HCT116 (cell line): Measurements from ENCODE around the gene RCVRN. TPM values are rescaled to one million over a fixed set of nuclear protein-coding genes. Genes with fewer than 3 reads are reported as not detected.

Experiments
- ATAC-seq: fragments of 200-7000 bp; cut with Tn5 transposase; 2 replicates; pipeline ENCODE4 v1.9.1; 2020; ENCODE audit warnings: mild to moderate bottlenecking, moderate library complexity
- BruUV-seq: library from RNA; stranded (reverse); fragments of 400-500 nt; replicated peaks from 2 replicates; lab custom pipeline; 2021; lab: Mats Ljungman, UMichigan
- CTCF ChIA-PET: fragments of 300-600 bp; sonication (Branson Sonifier 250); formaldehyde crosslinking; loops from one replicate; lab custom pipeline; 2021; ENCODE audit warnings: antibody characterized with exemption; lab: Charles Lee
- POLR2A ChIA-PET: fragments of 300-600, 350-600 bp; sonication (Branson Sonifier 250); formaldehyde crosslinking; loops from one replicate; lab custom pipeline; 2021; ENCODE audit warnings: antibody characterized with exemption; lab: Charles Lee
- RAD21 ChIA-PET, 2 experiments: fragments of 300-600 bp; sonication (Branson Sonifier 250); formaldehyde crosslinking; loops; one replicate each; lab custom pipeline; 2023; ENCODE audit warnings: low total read pairs in 2 of 2; ENCODE audit not compliant: uncharacterized antibody in 2 of 2, unreplicated experiment in 2 of 2, low non-redundant PET in 1 of 2; lab: Charles Lee
- DNase-seq: peaks from one replicate; pipeline ENCODE4 v3.0.0-alpha.2; 2010; ENCODE audit warnings: low read depth, low spot score
- H2AFZ ChIP-seq: fragments of 200-600 bp; shearing (Covaris generic), sonication (generic); 2 replicates; pipeline ENCODE4 v1.6.1; 2017; ENCODE audit warnings: low read depth, mixed run types, mixed read lengths, antibody characterized with exemption, low read length; ENCODE audit not compliant: poor library complexity, severe bottlenecking
- H3K27ac ChIP-seq: 2 replicates; pipeline ENCODE4 v1.5.1; 2012; ENCODE audit warnings: low read depth, low read length
- H3K27me3 ChIP-seq: fragments of 200-600 bp; sonication (generic); 2 replicates; pipeline ENCODE4 v1.6.1; 2016; ENCODE audit warnings: mixed run types, low read length, mixed read lengths; ENCODE audit not compliant: insufficient read depth
- H3K36me3 ChIP-seq, 2 experiments: fragments of 200-500 bp in 1 of 2; fragments of 200-600 bp in 1 of 2; sonication (Bioruptor generic) in 1 of 2; sonication (generic) in 1 of 2; 2 replicates each; pipeline versions ENCODE4 v1.5.1 to v1.6.1; 2014 to 2016; ENCODE audit warnings: low read length in 2 of 2, inconsistent platforms in 1 of 2, mixed read lengths in 1 of 2, mixed run types in 1 of 2; ENCODE audit not compliant: insufficient read depth in 2 of 2, control insufficient read depth in 1 of 2
- H3K4me1 ChIP-seq, 2 experiments: fragments of 200-600 bp in 1 of 2; sonication (generic) in 1 of 2; 2 replicates each; pipeline versions ENCODE4 v1.5.1 to v1.6.1; 2012 to 2017; ENCODE audit warnings: low read length in 2 of 2, inconsistent platforms in 1 of 2, mild to moderate bottlenecking in 1 of 2, mixed read lengths in 1 of 2, mixed run types in 1 of 2, moderate library complexity in 1 of 2; ENCODE audit not compliant: insufficient read depth in 2 of 2, control insufficient read depth in 1 of 2
- H3K4me2 ChIP-seq: fragments of 200-600 bp; sonication (generic); 2 replicates; pipeline ENCODE4 v1.6.1; 2017; ENCODE audit warnings: mixed run types, low read length, mixed read lengths
- H3K4me3 ChIP-seq, 2 experiments: fragments of 200-600 bp in 1 of 2; sonication (generic) in 1 of 2; replicated peaks in 1 of 2; 2 replicates each; pipeline ENCODE4 v1.5.1; 2011 to 2016; ENCODE audit warnings: low read length in 2 of 2, control low read depth in 1 of 2, low read depth in 1 of 2, mild to moderate bottlenecking in 1 of 2, mixed read lengths in 1 of 2, mixed run types in 1 of 2
- H3K79me2 ChIP-seq: fragments of 200-600 bp; sonication (generic); 2 replicates; pipeline ENCODE4 v1.6.1; 2017; ENCODE audit warnings: mild to moderate bottlenecking, mixed run types, low read length, moderate library complexity, mixed read lengths; ENCODE audit not compliant: insufficient read depth
- H3K9ac ChIP-seq: fragments of 200-600 bp; sonication (generic); 2 replicates; pipeline ENCODE4 v1.6.1; 2016; ENCODE audit warnings: low read length, mixed read lengths
- H3K9me2 ChIP-seq: fragments of 200-600 bp; sonication (generic), shearing (Covaris generic); 2 replicates; pipeline ENCODE4 v1.6.1; 2017; ENCODE audit warnings: mixed run types, mild to moderate bottlenecking, moderate library complexity; ENCODE audit not compliant: insufficient read depth
- H3K9me3 ChIP-seq, 2 experiments: fragments of 200-500 bp in 1 of 2; fragments of 200-600 bp in 1 of 2; sonication (Bioruptor generic) in 1 of 2; sonication (generic) in 1 of 2; 2 replicates each; pipeline ENCODE4 v1.6.1; 2014 to 2017; ENCODE audit warnings: low read length in 2 of 2, mixed read lengths in 2 of 2, inconsistent platforms in 1 of 2, low read depth in 1 of 2, mild to moderate bottlenecking in 1 of 2, mixed run types in 1 of 2, moderate library complexity in 1 of 2; ENCODE audit not compliant: control insufficient read depth in 1 of 2, insufficient read depth in 1 of 2
- H4K20me1 ChIP-seq: fragments of 200-600 bp; sonication (generic), shearing (Covaris generic); 2 replicates; pipeline ENCODE4 v1.6.1; 2017; ENCODE audit warnings: mixed run types, mild to moderate bottlenecking, moderate library complexity; ENCODE audit not compliant: insufficient read depth
- ATF3 ChIP-seq: IDR thresholded peaks from 2 replicates; pipeline ENCODE4 v1.6.1; 2012
- CBX3 ChIP-seq: IDR thresholded peaks from 2 replicates; pipeline ENCODE4 v1.6.1; 2012; ENCODE audit warnings: low read depth
- ELF1 ChIP-seq: IDR thresholded peaks from 2 replicates; pipeline ENCODE4 v1.6.1; 2012; ENCODE audit warnings: low read depth, borderline replicate concordance
- EZH2 ChIP-seq: fragments of 200-600 bp; sonication (generic); IDR thresholded peaks from 2 replicates; pipeline ENCODE4 v1.6.1; 2017; ENCODE audit warnings: antibody characterized with exemption, mixed run types
- MAX ChIP-seq: IDR thresholded peaks from 2 replicates; pipeline ENCODE4 v1.6.1; 2012
- POLR2AphosphoS5 ChIP-seq: IDR thresholded peaks from 2 replicates; pipeline ENCODE4 v1.6.1; 2011; ENCODE audit warnings: mild to moderate bottlenecking, low read depth, low read length, moderate library complexity
- TCF7L2 ChIP-seq: IDR thresholded peaks from 2 replicates; pipeline ENCODE4 v1.7.0; 2011; ENCODE audit warnings: borderline replicate concordance, inconsistent platforms; ENCODE audit not compliant: insufficient read depth, insufficient read length; ENCODE audit errors: extremely low read depth
- ZBTB33 ChIP-seq: IDR thresholded peaks from 2 replicates; pipeline ENCODE4 v1.6.1; 2011; ENCODE audit warnings: mild to moderate bottlenecking, low read length, moderate library complexity; ENCODE audit not compliant: insufficient replicate concordance; ENCODE audit errors: extremely low read depth
- ZNF274 ChIP-seq: fragments of 200-500 bp; sonication (Bioruptor generic); IDR thresholded peaks from 2 replicates; pipeline ENCODE4 v1.6.1; 2014; ENCODE audit warnings: mild to moderate bottlenecking, low read depth, low read length, inconsistent platforms
- intact Hi-C: fragments of 100-400 bp; cut with micrococcal nuclease; formaldehyde crosslinking; loops from 2 replicates; pipeline ENCODE4 v1.10.0; 2022
- total RNA-seq: library from RNA; stranded (reverse); gene quantifications from one replicate; pipeline ENCODE4 v1.2.1, GENCODE V29; 2021; ENCODE audit not compliant: unreplicated experiment

RCVRN gene
- total RNA-seq, 1 experiment from 2014 or later = not detected

DNA sequence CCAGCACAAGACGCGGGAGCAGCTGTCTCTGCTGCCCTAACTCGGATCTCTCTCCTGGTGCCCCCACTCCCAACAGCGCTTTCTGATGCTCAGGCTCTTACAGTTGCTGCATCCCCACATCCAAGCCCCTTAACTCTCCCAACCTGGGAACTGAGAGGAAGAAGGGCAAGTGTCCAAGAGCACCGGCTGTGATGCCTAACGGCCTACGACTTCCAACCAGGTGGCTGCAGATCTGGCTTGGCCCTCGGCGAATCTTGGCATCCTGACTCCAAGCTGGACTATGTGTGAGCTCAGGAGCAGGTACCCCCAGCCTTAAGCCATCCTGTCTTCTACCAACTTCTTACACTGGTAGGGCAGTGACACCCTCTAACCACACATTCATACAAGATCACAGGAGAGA, 38.3 kb upstream of the RCVRN start:
- H3K4me2 ChIP-seq = no peak overlapping the region
- H3K27me3 ChIP-seq = no peaks in the 10 kb centered on the region
- no TSS peak for BruUV-seq
- H4K20me1 ChIP-seq = no peaks in the 10 kb centered on the region
- ChIA-PET POLR2A (no interaction called here), CTCF (no interaction called here)
- no peak overlapping the region for H3K9ac ChIP-seq
- H3K36me3 ChIP-seq = no peaks in the 10 kb centered on the region
- intact Hi-C loops = no loop called here
- H2AFZ ChIP-seq = no peak overlapping the region
- H3K9me2 ChIP-seq = no peaks in the 10 kb centered on the region
- ATAC-seq = no peak
- no peaks in the 10 kb centered on the region for H3K79me2 ChIP-seq
- no peak overlapping the region for H3K27ac ChIP-seq
- H3K4me3 ChIP-seq = no peak overlapping the region
- H3K4me1 ChIP-seq = no peaks in the 10 kb centered on the region
- no peaks in the 10 kb centered on the region for H3K9me3 ChIP-seq
- no peak for DNase-seq
- TF ChIP-seq CBX3 (no peak), ZNF274 (no peak), TCF7L2 (no peak), ZBTB33 (no peak), EZH2 (no peak), ELF1 (no peak), MAX (no peak), ATF3 (no peak), POLR2AphosphoS5 (no peak)
- TF ChIP-seq, all 23 proteins: peak for 0
- RAD21 ChIA-PET = no interaction called here
